GM19099 (cell line): Measurements from ENCODE around the gene CCR9.

Source experiments
- POLR2A ChIP-seq: IDR thresholded peaks from 3 replicates; pipeline ENCODE4 v1.6.1; 2011; ENCODE audit warnings: low read depth; ENCODE audit not compliant: insufficient read length; ENCODE audit errors: extremely low read depth

The CCR9 gene

DNA sequence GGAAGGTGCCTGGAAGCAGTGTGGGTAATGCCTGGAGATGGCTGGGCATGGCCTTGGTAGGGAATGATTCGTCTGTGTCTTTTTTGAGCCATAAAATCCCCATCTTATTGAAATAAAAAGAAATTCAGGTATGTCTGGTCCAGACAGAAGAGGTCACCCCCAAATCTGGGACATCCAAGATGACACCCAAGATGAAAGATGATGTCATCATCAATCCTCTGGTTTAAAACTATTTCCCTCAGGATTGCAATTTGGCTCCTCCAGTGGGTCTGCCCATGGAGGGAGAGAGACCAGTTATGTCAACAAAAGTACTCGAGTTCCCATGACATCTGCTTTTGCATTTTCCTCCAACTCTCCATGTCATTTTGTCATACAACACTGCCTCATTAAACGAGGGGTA lies 16.7 kb upstream of the CCR9 start:
- no peak for TF ChIP-seq POLR2A

DNA sequence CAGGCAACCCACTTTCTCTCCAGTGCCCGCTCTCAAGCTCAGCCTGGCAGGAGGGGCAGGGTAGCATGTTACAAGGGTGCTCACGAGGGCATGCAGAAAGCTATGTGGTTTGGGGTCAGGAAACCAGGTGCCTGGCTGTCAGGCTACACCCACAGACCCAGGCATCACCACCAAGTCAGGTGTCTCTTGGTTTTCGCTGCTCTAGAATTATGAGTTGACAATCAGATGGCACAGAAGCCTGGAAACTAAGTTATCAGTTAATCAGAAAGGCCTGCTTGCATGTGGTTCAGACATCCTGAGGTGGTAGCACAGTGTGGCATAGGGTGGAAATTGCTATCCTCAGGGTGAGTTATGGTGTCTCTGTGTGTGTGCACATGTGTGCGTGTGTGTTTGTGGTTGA lies 16.2 kb upstream of the CCR9 start:
- TF ChIP-seq POLR2A = no peak

DNA sequence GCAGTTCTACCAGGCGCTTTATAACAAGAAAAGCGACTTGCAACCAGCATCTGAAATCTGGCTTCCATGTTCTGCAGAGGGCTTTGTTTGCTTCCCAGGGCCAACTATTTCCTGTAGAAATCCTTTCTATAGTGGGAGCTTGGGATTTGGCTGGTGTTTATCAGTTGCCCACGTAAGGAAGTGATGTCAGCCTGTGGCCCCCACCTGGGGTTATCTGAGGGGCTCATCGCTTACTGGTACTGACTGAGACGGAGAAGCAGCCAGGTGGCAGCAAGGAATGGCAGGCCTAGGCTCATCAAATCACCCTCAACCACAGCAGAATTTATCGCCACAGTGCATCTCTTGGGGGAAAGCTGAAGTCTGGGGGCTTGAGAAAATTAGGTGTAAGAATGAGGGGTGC lies 14.6 kb upstream of the CCR9 start:
- no peak for TF ChIP-seq POLR2A

DNA sequence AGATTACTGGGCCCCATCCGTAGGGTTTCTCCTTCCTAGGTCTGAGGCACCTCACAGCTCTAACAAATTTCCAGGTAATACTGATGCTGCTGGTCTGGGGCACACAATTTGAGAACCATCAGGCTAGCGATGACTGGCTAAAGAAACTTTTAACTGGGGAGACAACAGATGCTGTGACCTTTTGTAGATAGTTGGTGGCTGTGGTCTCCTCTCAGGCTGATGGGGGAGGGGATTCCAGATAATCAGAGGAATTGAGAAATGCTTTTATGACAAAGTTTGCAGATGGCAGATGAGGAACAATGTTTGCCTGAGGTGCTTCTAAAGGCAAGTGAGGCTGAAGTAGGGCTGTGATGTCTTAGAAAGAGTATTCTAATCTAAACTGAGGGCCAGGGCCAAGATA lies 13.8 kb upstream of the CCR9 start:
- TF ChIP-seq POLR2A = no peak

DNA sequence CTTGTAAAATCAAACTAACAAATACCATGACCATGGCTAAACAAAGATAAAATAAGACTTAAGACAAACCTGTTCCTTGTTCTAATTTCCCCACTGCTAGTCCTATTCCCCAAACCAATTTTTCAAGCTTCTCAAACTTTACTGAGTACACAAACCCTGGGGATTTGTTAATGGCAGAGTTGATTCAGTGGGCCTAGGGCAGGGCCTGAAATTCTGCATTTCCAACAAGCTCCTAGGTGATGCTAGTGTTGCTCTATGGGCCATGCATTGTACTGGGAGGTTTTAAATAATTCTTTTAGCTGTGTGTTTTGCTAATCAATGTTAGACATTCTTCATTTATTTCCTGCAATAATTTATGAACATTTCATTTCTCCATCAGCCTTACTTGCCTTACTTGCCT lies 13.3 kb upstream of the CCR9 start:
- no peak for TF ChIP-seq POLR2A

DNA sequence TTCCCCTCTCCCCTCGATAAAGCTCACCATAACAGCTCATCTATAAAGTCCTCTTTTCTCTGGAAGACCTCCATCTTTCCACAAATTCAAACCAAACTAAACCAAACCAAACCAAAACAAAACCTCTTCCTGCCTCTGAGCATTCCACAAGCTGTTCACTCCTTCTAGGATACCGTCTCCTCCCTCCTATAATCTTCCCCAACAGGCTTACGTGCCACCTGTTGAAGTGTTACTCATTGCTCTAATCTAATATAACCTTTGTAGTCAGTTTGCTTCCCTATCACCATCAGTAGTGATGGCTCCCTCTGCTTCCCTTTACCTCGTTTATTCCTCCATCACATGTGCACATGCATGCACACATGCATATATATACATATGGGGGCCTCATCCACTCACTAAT lies 12.7 kb upstream of the CCR9 start:
- TF ChIP-seq POLR2A = no peak

DNA sequence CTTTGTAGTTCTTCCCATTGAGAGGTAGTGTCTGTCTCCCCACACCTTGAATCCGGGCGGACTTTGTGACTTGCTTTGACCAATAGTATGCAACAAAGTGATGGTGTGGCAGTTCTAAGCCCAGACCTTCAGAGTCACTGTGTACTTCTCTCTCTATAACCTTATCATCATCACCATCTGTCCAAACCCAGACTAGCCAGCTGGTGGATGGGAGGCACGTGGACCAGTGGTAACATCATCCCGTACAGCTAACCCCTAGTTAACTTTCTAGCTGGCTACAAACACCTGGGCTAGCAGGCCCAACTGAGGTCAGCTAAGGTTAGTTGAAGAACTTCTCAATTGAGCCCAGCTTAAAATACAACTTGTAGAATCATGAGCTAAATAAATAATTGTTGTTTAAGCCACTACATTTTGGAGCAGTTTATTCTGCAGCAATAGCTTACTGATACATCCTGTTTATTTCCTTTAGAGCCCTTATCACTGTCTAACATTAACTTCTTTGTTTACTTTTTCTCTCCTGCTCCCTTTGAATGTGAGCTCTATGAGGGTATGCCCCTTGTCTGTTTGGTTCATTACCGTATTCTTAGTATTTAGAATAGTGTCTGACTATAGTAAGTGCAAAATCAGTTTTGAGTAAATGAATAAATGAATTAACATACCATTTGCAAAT lies 11.5 kb upstream of the CCR9 start:
- no peak for TF ChIP-seq POLR2A

DNA sequence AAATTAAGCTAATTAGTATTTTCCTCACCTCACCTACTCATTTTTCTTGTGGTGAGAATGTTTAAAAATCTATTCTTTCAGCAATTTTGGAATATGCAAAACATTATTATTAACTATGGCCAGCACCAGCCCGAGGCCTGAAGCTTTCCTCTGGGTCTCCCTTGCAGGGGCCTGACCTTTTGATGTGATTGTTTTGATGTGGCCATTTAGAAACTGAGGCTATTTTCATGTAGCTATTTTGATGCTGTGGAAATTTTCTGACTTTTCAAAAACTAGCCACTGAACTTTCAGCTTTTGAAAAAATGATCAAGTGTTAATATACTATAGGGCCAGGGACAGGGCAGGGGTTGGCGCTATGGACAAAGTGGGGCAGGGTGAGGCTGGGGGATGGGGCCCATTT lies 8.2 kb upstream of the CCR9 start:
- no peak for TF ChIP-seq POLR2A

DNA sequence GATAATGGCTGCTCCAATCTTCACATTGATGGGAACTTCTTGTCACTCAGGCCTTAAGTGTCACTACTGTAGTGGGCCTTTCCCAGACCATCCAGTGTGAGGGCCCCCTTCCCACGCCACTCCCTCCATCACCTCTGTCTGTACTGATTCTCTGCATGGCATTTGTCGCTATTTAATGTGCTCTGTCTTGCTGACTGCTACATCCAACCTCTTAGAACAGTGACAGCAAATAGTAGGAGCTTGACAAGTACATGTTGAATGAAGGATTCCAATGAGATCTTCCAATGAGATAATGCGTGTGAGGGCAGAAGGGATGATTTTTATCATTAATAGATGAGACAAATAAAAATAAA lies 5.6 kb upstream of the CCR9 start:
- no peak for TF ChIP-seq POLR2A

DNA sequence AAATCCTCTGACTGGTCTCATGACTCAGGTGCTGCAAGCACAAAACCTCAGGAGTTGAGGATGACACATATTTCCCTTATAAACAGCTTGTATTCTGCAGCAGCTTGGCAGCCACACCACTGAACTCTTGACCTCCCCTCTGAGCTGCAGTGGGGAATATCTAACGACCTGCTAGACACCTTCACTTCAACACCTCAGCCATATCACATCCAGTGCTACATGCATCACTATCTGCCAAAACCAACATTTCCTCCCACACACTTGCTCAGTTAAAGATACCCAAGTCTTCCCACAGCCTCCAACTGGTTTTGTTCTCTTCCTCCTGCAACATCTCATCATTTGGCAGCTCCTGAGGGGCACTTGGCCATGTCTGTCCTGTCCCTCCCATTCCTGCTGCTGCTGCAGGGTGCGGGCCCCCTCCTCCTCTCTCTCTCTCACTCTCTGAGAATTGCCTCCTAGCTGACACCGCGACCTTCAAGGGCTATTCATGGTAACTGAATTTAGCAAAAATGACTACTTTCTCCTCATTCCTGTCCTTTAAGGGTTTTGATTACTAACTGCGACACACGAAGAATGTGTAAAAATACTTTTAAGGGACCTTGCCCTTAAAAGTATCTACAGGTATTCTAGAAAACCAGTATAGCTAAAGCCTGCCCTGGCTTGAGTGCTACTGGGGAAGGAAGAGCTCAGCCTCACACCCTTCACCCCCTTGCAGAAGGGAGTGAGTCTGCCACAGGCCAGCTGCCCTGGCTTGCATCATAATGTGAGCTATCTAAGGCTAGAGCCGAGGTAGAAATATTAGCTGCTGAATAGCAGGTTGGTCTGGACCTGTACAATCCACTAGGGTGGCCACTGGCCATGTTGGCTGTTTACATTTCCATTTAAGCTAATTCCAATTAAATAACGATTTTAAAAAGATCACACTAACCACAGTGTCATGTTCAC lies 5.0 kb upstream of the CCR9 start:
- no peak for TF ChIP-seq POLR2A

DNA sequence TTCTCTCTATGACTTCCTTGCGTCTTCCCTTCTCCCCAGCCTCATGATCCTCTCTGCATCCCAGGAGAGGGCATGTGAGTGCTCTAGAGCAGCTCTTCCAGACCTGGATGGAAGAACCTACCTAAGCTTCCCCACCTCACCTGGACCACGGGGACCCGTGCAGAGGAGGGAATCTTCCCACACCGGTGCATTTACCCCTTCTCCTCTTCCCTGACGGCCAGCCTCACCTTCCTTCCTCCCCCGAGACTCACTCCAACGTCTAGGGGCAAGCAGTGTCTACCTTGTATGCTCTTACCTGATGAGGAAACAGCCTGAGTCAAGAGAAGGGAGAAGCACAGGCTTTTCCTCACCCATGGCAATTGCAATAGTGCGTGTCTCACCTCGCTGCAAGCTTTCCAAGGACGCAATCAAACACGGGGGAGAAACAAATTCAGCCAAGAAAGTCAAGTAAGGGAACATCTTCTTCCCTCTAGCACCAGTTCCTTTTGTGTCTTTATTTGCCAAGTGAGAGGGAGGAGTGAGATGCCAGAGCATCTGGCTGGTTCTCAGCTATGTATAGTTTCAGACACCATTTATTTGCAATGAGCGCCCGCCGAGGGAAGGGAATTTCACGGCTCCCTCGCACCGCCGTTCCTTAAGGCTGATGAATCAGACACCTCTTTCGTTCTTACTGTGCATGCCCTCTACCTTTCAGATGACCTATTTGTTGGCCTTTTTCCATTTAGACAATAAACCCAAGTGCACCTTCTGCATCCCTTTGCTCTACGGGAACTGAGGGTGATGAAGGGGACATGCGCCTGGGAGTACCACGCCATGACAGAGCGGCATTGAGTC lies 1.8 kb upstream of the CCR9 start:
- TF ChIP-seq POLR2A = no peak

DNA sequence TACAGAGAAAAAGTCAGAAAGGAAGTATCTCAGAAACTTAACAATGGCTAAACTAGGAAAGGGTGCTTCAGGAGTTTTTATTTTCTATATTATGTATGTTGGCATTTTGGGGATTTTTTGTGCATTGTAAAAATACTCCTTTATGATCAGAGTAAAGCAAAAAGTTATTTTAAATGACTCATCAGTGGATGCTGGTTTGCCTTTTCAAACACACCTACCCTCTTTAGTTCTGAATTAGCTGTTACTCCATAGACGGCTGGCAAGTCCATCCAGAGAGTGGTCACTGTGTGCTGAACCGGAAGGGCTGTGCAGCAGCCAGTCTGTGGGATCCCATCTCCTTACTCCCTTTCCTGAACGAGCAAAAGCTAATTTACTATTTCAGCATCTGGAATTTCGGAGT lies 942 bp downstream of the CCR9 start:
- no peak for TF ChIP-seq POLR2A

DNA sequence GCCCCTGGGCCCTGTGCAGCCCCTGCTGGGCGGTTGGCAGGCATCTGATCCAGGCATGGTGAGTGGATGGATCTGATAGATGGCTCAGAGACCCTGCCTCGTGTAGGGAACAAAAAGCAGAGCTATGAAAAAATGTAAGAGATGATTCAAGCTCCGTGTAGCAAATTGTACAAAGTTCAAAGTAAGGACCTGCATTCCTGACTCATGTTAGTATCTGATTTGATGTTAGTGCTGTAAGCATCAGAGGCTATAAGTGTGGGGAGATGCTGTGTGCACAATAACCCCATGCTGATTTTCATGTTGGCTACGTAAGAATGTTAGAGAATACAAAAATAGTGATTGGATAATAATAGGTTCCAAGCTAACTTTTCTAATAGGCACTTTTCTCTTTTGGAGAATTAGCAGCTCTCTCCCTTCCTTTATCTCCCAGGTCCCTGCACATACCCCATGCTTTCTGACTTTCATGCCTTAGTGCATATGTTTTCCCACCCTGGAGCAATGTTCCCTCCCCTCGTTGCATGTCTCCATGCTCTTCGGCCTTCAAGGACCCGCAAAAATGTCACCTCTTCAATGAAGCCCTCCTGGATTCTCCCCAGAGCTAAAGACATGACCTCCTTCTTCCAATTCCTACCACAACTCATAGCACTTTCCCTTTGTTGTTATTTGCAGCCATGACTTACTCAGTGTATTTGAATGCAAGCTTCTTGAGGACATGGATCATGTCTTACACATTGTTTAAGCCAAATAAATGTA lies 1.6 kb downstream of the CCR9 start:
- no peak for TF ChIP-seq POLR2A

DNA sequence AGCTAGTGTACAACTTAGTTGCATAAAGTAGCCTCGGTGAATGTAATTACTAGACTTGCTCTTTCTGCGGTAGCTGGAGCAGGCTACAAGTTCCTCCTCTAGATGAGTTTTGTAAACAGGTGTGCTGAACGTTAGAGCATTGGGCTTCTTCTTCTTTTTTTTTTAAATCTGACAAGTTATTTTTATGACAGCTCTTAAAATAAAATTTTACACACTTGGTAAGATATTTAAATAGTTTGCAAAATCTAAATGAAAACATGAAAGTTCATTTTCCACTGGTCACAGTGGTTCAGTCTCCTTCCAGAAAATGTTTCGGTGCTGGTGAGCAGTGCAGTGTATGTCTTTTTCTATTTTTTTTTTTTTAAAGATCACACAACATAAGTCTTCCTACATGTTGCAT lies 3.0 kb downstream of the CCR9 start:
- no peak for TF ChIP-seq POLR2A

DNA sequence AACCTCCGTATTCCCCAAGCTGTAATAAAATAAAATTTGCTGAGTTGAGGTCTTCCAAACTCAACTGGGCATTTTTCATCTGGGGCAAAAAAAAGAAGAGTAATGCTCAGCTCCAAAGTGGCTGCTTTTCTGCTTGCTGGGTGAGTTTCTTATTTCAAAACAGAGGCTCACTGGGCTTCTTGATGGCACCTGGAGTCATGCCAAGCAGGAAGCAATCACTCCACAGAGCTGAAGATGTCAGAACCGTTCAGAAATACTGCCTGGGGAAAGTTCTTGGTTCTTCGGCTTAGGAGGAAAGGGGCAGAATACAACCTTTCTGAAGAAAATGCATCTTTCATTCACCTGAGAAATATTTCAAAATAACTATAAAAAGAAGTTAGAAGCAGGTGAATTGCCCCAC lies 4.1 kb downstream of the CCR9 start:
- TF ChIP-seq POLR2A = no peak
